Neural progenitor cell (in vitro differentiated cells): ENCODE results near the gene B4GALNT1.

Experiments used
- EZH2 ChIP-seq: fragments of 200-600 bp; sonication (generic); IDR thresholded peaks from 2 replicates; pipeline ENCODE4 v1.6.1; 2017; ENCODE audit warnings: antibody characterized with exemption, mild to moderate bottlenecking, moderate library complexity
- TF ChIP-seq, protein P1 (sequence below): fragments of 200-600 bp; sonication (generic); IDR thresholded peaks from 2 replicates; pipeline ENCODE4 v1.5.1; 2017; ENCODE audit warnings: antibody characterized with exemption, mild to moderate bottlenecking

GRCh38 chr12:57585156-57585555 lies 47.8 kb downstream of the B4GALNT1 start:
- TF ChIP-seq, protein P1, sequence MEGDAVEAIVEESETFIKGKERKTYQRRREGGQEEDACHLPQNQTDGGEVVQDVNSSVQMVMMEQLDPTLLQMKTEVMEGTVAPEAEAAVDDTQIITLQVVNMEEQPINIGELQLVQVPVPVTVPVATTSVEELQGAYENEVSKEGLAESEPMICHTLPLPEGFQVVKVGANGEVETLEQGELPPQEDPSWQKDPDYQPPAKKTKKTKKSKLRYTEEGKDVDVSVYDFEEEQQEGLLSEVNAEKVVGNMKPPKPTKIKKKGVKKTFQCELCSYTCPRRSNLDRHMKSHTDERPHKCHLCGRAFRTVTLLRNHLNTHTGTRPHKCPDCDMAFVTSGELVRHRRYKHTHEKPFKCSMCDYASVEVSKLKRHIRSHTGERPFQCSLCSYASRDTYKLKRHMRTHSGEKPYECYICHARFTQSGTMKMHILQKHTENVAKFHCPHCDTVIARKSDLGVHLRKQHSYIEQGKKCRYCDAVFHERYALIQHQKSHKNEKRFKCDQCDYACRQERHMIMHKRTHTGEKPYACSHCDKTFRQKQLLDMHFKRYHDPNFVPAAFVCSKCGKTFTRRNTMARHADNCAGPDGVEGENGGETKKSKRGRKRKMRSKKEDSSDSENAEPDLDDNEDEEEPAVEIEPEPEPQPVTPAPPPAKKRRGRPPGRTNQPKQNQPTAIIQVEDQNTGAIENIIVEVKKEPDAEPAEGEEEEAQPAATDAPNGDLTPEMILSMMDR = no peak
- no peak for TF ChIP-seq EZH2
